ENCODE measurements around the gene C7orf33.
"Not testable (repeated sequence)": the region's sequence is repeated elsewhere in the genome, so short reads cannot be mapped to it uniquely, and the experiment has no call there.

C7orf33 gene

GRCh38 chr7:148581624-148582023, 8.9 kb upstream of the C7orf33 start:
- DNase-seq = no peak

GRCh38 chr7:148584154-148584827, 6.3 kb upstream of the C7orf33 start:
- no peak for DNase-seq

- no peak for DNase-seq
Observed at GRCh38 chr7:148585399-148585798, 5.2 kb upstream of the C7orf33 start.

DNA sequence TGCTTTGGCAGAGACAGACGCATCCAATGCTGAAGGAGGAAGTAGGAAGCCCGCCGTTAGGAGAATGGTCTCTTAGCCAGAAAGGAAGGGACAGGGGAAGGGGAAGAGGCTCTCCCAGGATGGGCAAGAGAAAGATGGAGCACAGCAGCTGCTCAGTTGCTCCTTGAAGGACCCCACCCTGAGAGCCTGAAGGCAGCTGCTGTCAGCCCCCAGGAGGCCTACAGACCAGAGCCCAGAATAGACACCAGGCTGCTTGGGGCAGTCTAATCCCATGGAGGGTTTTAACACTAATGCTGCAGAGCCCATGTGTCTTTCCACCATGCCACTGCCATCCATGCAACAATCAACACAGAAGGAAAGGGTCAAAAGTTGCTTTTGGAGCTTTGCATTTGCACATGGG, 3.5 kb upstream of the C7orf33 start:
- no peak for DNase-seq

GRCh38 chr7:148588168-148588567, 2.4 kb upstream of the C7orf33 start:
- DNase-seq = no peak

- no peak for DNase-seq
Observed at GRCh38 chr7:148588670-148589131, 1.9 kb upstream of the C7orf33 start.

- DNase-seq = no peak
Observed at GRCh38 chr7:148589640-148590039, 926 bp upstream of the C7orf33 start.

GRCh38 chr7:148596354-148596753, 5.8 kb downstream of the C7orf33 start:
- DNase-seq = not testable (repeated sequence)

DNA sequence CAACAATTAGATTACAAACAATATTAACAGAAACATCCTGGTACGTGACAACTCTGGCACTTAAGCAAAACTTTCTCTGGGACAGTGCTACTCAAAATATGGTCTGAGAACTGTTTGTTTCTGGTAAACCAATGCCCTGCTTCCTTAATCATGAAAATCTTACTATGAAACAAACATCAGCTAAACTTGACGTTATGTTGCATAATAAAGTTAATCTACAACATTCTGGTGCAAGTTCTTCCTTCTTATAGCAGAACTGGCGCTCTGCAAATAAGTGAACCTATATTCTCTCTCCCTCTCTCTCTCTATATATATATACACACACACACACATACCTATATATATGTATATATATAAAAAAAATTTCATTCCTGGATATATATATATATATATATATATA, 7.8 kb downstream of the C7orf33 start:
- no peak for DNase-seq

GRCh38 chr7:148605350-148605749, 14.8 kb downstream of the C7orf33 start:
- no peak for DNase-seq

DNA sequence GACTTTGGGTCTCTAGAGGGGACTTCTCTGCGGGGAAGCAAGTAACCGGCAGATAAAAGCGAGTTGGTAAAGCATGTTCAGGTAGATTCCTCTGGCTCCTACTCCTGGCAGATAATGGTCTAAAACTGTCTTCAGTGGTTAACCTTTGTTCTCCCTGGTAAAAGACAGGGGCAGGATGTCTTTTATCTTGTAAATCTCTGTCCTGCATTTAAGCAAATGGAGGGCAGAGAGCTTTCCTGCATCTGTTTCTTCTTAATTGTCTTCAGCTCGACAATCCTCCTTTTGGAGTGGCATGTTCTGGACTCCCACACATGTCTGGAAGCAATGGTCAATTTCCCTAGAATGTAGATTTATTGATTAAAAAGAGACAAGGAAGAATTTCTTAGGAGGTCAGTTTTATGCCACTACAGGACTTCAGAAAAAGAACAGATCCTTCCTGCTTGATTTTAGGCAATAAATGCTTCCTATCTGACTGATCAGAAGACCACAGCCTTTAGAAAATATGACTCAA, 16.6 kb downstream of the C7orf33 start:
- DNase-seq = no peak

DNA sequence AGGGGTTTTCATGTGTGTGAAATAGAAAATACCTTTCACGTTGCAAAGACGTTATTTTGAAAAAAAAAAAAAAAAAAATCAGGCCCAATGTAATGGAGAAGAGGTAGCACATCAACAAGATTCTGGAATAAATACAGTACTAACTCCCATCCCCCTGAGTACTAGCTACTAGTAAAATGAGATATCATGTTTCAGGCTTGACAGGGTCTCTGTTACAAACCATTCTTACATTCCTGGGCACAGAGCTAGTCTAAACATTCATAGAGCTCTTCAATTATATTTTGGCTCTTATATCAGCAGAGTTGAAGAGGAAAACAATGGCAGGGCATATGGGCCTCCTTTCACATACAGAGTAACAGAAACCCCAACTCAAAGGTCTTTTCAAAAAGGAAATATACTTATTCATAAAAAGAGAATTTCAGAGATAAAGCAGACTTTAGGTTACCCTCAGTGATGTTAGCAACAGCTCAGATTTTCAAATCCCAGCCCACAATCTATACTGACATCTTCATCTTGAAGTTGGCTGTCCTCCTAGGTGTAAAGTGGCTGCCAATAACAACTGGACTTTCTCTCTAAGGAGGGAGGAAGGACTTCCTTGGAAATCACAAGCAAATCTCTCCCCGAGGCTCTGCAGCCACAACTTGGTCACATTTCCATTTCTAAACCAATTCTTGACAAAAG, 18.6 kb downstream of the C7orf33 start:
- no peak for DNase-seq

DNA sequence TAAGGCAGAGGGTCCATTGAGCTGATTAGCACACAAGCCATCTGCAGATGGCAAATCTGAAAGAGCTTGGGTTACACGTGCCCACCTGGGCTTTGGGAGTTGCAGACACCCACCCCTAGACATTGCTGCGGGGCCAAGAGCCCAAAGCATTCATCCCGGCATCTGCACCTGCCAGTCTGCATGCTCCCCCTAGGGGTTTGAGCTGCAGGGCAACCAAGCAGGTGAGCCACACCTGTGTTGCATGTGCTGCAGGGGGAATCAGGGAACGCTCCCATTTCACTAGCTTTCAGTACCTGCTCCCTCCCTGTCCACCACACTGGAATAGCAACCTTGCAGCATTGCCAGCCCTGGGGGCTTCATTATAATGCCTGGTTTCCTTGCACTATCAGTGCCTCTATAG, 21.1 kb downstream of the C7orf33 start:
- DNase-seq = no peak

DNA sequence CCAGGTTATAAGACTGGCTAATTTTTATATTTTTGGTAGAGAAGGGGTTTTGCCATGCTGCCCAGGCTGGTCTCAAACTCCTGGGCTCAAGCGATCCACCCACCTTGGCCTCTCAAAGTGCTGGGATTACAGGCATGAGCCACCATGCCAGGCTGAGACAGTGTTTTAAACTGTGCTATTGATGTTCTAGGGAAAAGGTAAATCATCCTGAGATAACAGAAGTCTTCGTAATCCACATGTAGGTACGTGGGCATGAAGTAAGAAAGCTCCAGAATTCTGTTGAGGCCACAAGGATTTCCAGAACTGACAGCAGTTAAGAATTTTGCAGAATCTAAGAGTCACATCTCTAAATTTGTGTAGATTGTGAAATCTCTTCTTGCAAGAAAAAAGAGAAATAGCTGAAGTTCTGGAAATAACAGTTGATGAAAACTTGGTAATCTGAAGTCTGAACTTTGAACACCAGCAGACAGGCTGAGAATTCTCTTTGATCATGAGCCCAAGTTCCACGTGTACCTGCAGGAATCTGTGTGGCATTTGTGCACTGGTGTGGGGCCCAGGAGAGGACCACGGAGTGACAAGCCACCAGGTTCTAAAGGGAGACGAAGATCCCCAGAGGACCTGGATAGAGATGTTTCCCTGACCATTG, 24.6 kb downstream of the C7orf33 start:
- DNase-seq = no peak

DNA sequence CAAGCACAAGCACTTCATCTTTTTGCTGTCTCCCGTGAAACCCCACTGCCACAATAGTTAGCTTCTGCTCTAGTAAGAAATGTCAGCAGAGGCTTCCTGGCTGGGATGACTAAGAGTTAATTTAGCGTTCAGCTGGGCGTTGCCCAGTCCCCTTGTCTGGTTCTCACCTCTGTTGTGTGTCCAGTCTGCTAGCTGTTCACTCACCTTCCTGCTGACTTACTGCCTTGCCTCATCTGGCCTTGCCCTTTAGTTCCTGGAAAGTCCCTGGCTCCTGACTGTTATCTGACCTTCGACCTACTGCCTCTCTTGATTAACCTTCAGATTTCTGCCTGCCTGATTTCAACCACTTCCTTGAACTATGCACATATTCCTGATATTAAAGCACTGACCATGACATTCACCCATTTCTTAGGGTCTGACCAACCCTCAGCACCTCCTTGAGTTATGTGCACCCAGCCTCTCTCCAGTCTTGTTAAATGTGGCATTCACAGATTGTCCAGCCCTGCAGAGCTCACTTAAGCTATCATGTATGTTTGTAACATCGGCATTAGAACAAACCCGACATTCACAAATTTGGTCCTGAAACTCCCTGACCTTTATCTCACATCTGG, 30.3 kb downstream of the C7orf33 start:
- no peak for DNase-seq

GRCh38 chr7:148621563-148621962, 31.0 kb downstream of the C7orf33 start:
- no peak for DNase-seq

DNA sequence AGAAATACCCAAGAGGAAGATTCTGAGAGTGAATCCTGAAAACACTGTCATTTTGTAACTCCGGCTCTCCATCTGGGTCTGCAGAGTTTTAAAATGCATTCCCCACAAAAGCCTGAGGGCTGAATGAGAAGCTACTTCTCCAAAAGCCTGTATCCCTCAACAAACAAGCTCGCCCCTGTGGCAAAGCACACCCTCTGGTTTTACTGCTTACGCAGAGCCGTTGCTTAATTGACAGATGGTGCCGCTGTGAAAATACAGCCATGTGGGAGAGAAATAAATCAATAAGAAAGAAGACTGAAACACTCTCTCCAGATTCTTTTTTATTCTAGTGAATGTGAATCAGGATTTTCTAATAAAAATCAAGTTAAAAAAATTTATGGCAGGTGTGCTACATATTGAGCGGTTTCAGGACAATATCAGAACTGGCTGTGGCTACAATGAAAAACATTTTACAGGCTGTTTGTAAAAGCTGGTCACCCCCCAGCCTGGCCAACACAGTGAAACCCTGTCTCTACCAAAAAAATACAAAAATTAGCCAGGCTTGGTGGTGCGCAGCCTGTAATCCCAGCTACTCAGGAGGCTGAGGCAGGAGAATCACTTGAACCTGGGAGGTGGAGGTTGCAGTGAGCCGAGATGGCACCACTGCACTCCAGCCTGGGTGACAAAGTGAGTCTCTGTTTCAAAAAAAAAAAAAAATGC, 32.5 kb downstream of the C7orf33 start:
- DNase-seq = no peak

GRCh38 chr7:148623586-148624282, 33.2 kb downstream of the C7orf33 start:
- no peak for DNase-seq

- no peak for DNase-seq
Observed at GRCh38 chr7:148624735-148625134, 34.2 kb downstream of the C7orf33 start.

GRCh38 chr7:148625342-148625741, 34.8 kb downstream of the C7orf33 start:
- no peak for DNase-seq

- DNase-seq = no peak
Observed at GRCh38 chr7:148626828-148627227, 36.3 kb downstream of the C7orf33 start.

- no peak for DNase-seq
Observed at GRCh38 chr7:148628011-148628410, 37.4 kb downstream of the C7orf33 start.
